ENCODE data around the gene STPG2.

Gene STPG2

DNA sequence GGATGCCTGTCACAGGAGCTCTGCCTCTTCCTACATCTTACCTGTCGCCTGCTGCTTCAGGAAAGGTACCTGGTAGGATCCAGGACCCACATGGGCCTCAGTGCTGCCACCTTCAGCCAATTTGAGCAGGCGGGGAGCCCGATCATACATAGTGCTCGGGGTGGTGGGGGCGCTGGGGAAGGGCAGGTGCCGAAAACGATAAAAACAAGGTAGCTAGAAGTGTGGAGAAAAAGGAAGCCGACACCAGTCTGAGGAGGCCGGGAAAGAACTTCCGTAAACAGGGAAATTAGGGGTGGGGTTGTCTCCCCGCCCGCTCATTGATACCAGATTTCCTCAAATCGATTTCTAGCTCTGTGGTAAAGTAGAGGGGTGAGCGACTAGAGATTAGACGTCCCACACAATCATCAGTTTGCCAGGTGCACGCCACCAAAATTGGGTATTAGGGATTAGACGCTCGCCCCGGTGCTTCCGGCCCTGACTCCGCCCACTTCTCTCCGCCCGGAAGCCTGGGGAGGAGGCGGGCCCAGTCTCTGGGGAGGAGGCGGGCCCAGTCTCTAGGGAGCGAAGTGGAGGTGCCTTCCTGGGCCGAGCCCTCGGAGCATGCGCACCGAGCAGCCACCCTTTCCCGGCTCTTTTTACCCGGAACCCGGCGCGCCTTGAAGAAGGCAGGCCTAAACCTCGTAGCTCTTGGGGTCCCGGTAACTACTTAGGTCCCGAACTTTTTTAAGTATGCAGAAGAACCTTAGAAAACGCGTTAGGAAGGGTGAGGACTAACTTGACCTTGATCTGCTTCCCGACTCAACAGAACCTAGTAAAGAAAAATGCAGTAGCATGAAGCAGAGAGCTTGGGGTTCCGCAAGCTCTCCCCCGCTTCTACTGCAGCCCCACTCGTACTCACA is at the start of gene STPG2:
TSS of gene STPG2 (minus strand) at position 476 of the 899 bp plus-strand sequence.
- peak; percentile 86 to 92 (median 88) for DNase-seq (ENCODE audit: low read depth in 2 of 3, low spot score in 1 of 3)

GRCh38 chr4:98185279-98185678 is 42.0 kb upstream of the STPG2 start:
- no peak for DNase-seq (ENCODE audit: low read depth in 2 of 3, low spot score in 1 of 3)

DNA sequence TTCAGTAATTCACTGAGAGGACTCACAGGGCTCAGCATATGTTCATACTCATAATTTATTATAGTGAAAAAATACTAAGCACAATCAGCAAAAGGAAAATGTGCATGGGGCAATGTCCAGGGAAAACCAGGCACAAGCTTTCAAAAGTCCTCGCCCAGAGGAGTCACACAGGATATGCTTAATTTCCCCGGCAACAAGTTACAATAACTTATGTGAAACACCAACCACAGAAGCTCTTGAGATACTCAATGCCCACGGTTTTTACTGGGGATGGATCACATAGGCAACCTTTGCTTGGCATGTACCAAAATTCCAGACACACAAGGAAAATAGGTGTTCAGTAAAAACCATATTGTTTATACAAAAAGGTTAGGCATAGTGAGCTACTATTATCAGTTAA is 38.5 kb upstream of the STPG2 start:
- no peak for DNase-seq (ENCODE audit: low read depth in 2 of 3, low spot score in 1 of 3)

DNA sequence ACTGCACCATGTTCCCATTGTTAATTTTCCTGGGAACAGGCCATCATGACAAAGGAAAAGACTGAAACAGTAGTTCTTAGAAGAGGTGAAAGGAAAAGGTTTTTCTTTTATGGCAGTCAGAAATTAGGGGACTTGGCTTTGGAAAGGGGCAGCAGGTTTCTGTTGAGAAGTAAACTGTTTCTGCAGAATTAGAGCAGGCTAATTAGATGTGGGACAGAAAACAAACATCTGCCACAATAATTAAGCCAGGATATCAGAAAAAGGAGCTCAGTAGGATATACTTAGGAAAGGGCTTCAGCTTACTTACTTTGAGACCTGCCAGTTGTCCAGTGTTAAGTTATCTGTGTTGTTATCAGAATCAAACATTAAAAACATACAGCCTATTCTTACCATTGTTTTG is 36.7 kb upstream of the STPG2 start:
- no peak for DNase-seq (ENCODE audit: low read depth in 2 of 3, low spot score in 1 of 3)

DNA sequence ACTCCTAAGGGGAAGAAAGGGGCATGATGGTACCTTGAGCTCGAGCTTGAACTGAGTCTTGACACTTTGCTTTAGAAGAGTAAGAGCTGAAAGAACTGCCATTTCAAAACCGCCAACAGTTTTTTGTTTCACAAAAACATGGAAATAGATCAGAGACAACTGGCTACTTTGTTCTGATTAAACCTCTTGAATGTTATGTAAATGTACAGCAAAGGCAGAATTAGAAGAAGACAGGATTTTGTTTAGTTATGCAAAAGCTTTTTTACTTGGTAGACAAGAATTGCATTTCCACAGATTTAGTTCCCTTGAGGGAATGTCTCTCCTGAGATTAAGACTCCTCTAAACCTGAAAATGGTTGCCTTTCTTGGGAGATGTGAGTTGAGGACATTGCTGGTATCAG is 33.3 kb upstream of the STPG2 start:
- DNase-seq (ENCODE audit: low read depth in 2 of 3, low spot score in 1 of 3) = no peak

DNA sequence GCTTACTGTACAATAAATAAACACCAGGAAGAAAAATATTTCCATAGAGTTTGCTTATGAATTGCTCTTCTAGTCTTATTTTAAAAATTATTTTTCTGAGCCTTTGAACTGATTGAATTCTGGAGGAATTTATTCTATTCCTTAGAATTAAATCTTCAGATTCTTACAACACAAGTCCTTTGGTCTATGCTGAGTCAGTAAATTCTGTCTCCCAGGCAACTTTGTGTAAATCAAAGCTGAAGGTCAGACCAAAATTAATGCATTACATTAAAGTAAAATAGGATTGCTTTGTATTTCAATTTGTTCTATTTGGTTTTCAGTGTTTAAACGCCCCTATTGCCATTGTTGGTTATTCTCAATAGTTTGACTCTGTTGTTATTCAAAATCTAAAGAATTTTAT is 26.8 kb upstream of the STPG2 start:
- DNase-seq (ENCODE audit: low read depth in 2 of 3, low spot score in 1 of 3) = no peak

- DNase-seq (ENCODE audit: low read depth in 2 of 3, low spot score in 1 of 3) = no peak
These were observed 23.4 kb upstream of the STPG2 start for GRCh38 chr4:98166731-98167041.

DNA sequence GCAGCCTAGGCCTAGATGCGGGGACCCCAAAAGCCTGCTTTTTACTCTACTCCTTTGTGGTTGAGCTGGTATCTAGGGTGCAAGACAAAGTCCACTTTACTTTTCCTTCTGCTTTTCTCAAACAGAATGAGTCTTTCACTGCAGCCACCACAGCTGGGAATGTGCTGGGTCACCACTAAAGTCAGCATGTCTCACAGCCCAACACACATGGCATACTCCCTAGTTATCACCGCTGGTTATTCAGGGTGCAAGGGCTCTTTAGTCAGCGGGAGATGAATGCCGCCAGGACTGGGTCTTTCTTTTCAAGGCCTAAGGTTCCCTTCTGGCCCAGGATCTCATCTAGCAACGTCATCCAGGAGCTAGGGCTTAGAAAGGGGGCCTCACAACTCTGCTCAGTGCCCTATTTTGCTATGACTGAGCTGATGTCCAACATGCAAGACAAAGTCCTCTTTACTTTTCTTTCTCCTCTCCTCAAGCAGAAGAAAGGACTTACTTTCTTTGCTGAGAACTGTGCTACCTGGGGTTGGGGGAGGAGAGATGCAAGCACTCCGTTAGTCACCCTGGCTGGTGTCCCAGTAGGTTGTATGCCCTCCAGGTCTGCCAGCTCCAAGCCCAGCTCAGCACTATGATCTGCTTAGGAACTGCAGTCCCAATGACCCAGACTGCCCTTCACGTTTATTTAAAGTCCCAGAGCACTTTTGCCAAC is 22.9 kb upstream of the STPG2 start:
- no peak for DNase-seq (ENCODE audit: low read depth in 2 of 3, low spot score in 1 of 3)

GRCh38 chr4:98162696-98163095 is 19.4 kb upstream of the STPG2 start:
- no peak for DNase-seq (ENCODE audit: low read depth in 2 of 3, low spot score in 1 of 3)

- no peak for DNase-seq (ENCODE audit: low read depth in 2 of 3, low spot score in 1 of 3)
These were observed 8.1 kb upstream of the STPG2 start for GRCh38 chr4:98151145-98151924.

DNA sequence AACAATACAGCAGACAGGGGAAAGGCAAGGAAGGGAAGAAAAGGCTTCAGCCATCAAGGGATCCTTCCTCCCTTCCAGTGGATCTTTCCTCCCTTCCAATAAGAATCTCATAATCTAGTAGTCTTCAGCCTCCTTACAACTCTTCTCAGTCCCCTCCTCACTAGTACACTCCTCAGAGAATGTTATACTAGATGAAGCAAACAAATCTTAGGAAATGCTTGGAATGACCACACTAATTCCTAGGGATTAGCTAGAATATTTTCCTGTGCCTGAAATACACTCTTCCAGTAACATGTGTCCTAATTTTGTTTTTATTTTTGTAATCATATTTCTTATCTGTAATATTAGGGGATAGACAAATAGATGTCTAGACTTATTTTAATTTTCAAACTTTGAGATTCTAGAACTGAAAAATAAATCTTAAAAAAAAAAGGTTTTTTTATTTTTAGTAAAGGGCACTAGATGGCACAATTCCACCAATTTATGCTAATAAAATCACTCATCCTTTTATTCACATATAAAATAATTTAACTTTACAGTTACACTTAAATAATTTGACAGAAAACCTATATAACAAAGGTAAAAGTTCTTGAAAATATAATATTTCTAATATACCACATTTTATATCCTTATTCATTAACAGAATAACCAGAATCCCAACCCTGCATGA is 7.0 kb upstream of the STPG2 start:
- DNase-seq (ENCODE audit: low read depth in 2 of 3, low spot score in 1 of 3) = no peak

GRCh38 chr4:98148856-98149255 is 5.6 kb upstream of the STPG2 start:
- DNase-seq (ENCODE audit: low read depth in 2 of 3, low spot score in 1 of 3) = no peak

DNA sequence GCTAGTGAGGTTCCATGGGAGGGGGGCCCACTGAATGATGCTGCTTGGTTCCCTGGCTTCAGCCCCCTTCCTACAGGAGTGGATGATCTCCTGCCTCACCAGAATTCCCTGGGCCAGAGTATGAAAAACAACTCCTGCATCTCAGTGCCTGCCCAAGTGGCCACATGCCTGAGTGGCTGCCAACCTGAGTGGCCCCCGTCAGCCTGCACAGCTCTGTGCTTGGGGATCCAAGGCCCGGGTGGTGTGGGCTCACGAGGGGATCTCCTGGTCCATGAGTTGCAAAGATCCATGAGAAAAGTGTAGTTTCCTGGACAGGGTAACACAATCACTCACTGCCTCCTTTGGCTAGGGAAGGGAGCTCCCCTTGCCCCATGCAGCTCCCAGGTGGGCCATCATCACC is 17.1 kb downstream of the STPG2 start:
- DNase-seq (ENCODE audit: low read depth in 2 of 3, low spot score in 1 of 3) = no peak

GRCh38 chr4:98125585-98125984 is 17.7 kb downstream of the STPG2 start:
- DNase-seq (ENCODE audit: low read depth in 2 of 3, low spot score in 1 of 3) = no peak

DNA sequence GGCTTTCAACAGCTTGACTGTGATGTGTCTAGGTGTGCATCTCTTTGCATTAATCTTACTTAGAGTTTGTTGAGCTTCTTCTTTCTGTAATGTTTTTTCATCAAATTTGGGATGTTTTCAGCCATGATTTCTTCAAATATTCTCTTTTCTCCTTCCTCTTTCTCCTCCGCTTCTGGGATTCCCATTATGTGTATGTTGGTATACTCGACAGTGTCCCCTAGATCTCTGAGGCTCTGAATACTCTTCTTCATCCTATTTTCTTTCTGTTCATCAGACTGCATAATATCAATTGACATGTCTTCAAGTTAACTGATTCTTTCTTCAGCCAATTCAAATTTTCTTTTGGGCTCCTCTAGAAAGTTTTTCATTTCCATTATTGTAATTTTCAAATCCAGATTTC is 25.9 kb downstream of the STPG2 start:
- no peak for DNase-seq (ENCODE audit: low read depth in 2 of 3, low spot score in 1 of 3)

- no peak for DNase-seq (ENCODE audit: low read depth in 2 of 3, low spot score in 1 of 3)
These were observed 30.3 kb downstream of the STPG2 start for GRCh38 chr4:98113012-98113411.

DNA sequence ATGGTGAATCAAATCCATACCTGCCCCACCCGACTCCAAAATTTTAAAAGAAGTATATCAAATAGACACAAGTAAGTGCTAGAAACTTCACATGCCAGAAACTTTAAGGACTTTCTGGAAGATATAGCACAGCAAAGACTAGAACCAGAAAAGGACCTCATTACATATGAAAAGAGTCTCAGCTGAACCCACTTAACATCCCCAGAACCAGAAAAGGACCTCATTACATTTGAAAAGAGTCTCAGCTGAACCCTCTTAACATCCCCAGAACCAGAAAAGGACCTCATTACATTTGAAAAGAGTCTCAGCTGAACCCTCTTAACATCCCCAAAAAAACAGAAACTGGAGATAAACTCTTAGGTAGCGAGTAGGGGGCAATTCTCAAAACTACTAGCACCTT is 32.3 kb downstream of the STPG2 start:
- DNase-seq (ENCODE audit: low read depth in 2 of 3, low spot score in 1 of 3) = no peak

DNA sequence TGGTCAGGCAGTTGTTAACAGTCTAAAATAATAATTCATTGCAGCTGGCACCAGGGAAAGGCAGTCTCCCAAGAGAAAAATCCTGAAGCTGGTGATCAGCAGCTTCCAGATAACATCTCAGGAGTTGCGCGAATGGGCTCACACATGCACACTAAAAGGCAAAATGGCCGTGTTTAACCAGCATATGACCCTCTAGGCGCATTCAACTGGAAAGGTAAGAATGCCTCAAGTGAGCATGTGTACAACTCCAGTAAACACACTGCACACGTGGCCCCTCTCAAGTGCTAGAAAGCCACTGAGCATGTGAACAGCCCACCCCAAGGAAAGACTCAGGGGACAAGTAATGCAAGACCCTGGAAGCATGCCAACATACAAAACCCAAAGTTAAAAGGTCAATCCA is 33.1 kb downstream of the STPG2 start:
- no peak for DNase-seq (ENCODE audit: low read depth in 2 of 3, low spot score in 1 of 3)

DNA sequence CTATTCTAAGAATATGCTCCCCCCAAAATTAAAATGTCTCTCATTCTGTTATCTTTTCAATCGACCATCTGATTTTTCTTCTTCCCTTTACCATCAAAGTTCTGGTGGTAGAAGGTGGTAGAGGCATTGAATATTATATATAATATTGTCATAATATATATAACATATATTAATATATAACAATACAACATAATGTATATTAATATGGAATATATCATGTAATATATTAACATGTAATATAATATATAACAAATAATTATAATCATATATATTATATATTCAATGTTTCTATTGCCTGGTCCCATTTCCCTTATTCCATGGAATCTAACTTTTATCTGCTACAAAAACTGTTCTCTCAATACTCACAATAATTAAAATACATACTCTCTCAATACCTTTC is 40.6 kb downstream of the STPG2 start:
- DNase-seq (ENCODE audit: low read depth in 2 of 3, low spot score in 1 of 3) = no peak

- no peak for DNase-seq (ENCODE audit: low read depth in 2 of 3, low spot score in 1 of 3)
These were observed 41.3 kb downstream of the STPG2 start for GRCh38 chr4:98101988-98102387.

DNA sequence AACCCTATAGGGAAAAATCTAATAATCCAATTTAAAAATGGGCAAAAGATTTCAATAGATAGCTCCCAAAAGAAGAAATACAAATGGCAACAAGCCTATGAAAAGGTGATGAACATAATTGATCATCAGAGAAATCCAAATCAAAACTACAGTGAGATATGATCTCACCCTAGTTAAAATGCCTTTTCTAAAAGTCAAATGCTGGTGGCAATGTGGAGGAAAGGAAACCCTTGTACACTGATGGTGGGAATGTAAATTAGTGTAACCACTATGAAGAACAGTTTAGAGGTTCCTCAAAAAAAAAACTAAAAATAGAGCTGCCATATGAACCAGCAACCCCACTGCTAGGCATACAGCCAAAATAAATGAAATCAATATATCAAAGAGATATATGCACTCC is 44.5 kb downstream of the STPG2 start:
- no peak for DNase-seq (ENCODE audit: low read depth in 2 of 3, low spot score in 1 of 3)
